Right atrium auricular region (tissue), 2 donors: ENCODE results near the gene OR14J1. TPM values are rescaled to one million over a fixed set of nuclear protein-coding genes. Genes with fewer than 3 reads are reported as not detected.

ENCODE experiments used
- DNase-seq: peaks from one replicate; pipeline ENCODE4 v3.0.0-alpha.2; 2019; ENCODE audit warnings: low spot score
- H3K27ac ChIP-seq, 2 donors: fragments of 200-600 bp; sonication (generic); 1 replicate in 1 of 2; 2 replicates in 1 of 2; pipeline ENCODE4 v1.5.1; 2016 to 2019
- H3K27me3 ChIP-seq, 2 donors: fragments of 200-600 bp; sonication (generic); one replicate each; pipeline versions ENCODE4 v1.5.1 to v1.6.0; 2017 to 2019
- H3K36me3 ChIP-seq: fragments of 200-600 bp; sonication (generic); one replicate; pipeline ENCODE4 v1.5.1; 2016
- H3K4me1 ChIP-seq, 2 donors: fragments of 200-600 bp; sonication (generic); one replicate each; pipeline versions ENCODE4 v1.5.1 to v1.6.0; 2017 to 2019
- H3K4me3 ChIP-seq, 2 donors: fragments of 200-600 bp; sonication (generic); 1 replicate in 1 of 2; 2 replicates in 1 of 2; pipeline ENCODE4 v1.5.1; 2017 to 2019; ENCODE audit warnings: mild to moderate bottlenecking in 1 of 2, moderate library complexity in 1 of 2
- H3K9me3 ChIP-seq, 2 donors: fragments of 200-600 bp; sonication (generic); one replicate each; pipeline ENCODE4 v1.5.1; 2019
- CTCF ChIP-seq, 2 donors: fragments of 200-600 bp; sonication (generic); IDR thresholded peaks; one replicate each; pipeline ENCODE4 v1.5.1; 2019; ENCODE audit warnings: antibody characterized with exemption in 2 of 2
- total RNA-seq, 2 donors: library from RNA; depleted of rRNA; stranded (reverse); fragments of >200 nt; gene quantifications; one replicate each; pipeline ENCODE4 v1.1.0, GENCODE V29; 2016

Gene OR14J1
- not detected for total RNA-seq

- H3K27me3 ChIP-seq = no peaks in the 10 kb centered on the region
- no peak for DNase-seq
- H3K27ac ChIP-seq = no peak within 1 kb of the TSS
- no peak for TF ChIP-seq CTCF (IDR thresholded peaks at IDR 0.05)
- H3K4me3 ChIP-seq = no peak within 1 kb of the TSS
- no peaks in the 10 kb centered on the region for H3K36me3 ChIP-seq
- H3K4me1 ChIP-seq = no peaks in the 10 kb centered on the region
- no peaks in the 10 kb centered on the region for H3K9me3 ChIP-seq
Observed at GRCh38 chr6:29301316-29301715, at the start of gene OR14J1. OR14J1 (plus strand) TSS chr6:29301701; CDS start chr6:29306690, 4,989 bp downstream.

- H3K9me3 ChIP-seq = peaks cover 0 to 12% of the 10 kb centered on the region in 2 donors
- H3K36me3 ChIP-seq = no peaks in the 10 kb centered on the region
- no peak overlapping the region for H3K4me3 ChIP-seq
- DNase-seq = no peak
- H3K27ac ChIP-seq = no peak overlapping the region
- H3K4me1 ChIP-seq = no peaks in the 10 kb centered on the region
- no peaks in the 10 kb centered on the region for H3K27me3 ChIP-seq
- TF ChIP-seq CTCF (IDR thresholded peaks at IDR 0.05) = no peak
Observed at GRCh38 chr6:29251736-29252135, 49.8 kb upstream of the OR14J1 start.

- no peak overlapping the region for H3K27ac ChIP-seq
- no peaks in the 10 kb centered on the region for H3K27me3 ChIP-seq
- TF ChIP-seq CTCF (IDR thresholded peaks at IDR 0.05) = no peak
- no peak for DNase-seq
- H3K9me3 ChIP-seq = peaks cover 0 to 12% of the 10 kb centered on the region in 2 donors
- no peak overlapping the region for H3K4me3 ChIP-seq
- H3K4me1 ChIP-seq = no peaks in the 10 kb centered on the region
- no peaks in the 10 kb centered on the region for H3K36me3 ChIP-seq
Observed at GRCh38 chr6:29255530-29255929, 46.0 kb upstream of the OR14J1 start.

GRCh38 chr6:29259721-29260120 lies 41.8 kb upstream of the OR14J1 start:
- TF ChIP-seq CTCF (IDR thresholded peaks at IDR 0.05) = no peak
- Histone ChIP-seq H3K9me3 (peaks cover 0 to 12% of the 10 kb centered on the region in 2 donors), H3K27ac (no peak overlapping the region), H3K4me3 (no peak overlapping the region), H3K27me3 (no peaks in the 10 kb centered on the region), H3K36me3 (no peaks in the 10 kb centered on the region), H3K4me1 (no peaks in the 10 kb centered on the region)
- no peak for DNase-seq

- no peak overlapping the region for H3K4me3 ChIP-seq
- H3K27me3 ChIP-seq = no peaks in the 10 kb centered on the region
- H3K27ac ChIP-seq = no peak overlapping the region
- no peak for DNase-seq
- no peaks in the 10 kb centered on the region for H3K9me3 ChIP-seq
- H3K4me1 ChIP-seq = no peaks in the 10 kb centered on the region
- H3K36me3 ChIP-seq = no peaks in the 10 kb centered on the region
- no peak for TF ChIP-seq CTCF (IDR thresholded peaks at IDR 0.05)
Observed at GRCh38 chr6:29263001-29263400, 38.5 kb upstream of the OR14J1 start.

- Histone ChIP-seq H3K27ac (no peak overlapping the region), H3K4me1 (no peaks in the 10 kb centered on the region), H3K4me3 (no peak overlapping the region), H3K27me3 (no peaks in the 10 kb centered on the region), H3K36me3 (no peaks in the 10 kb centered on the region), H3K9me3 (no peaks in the 10 kb centered on the region)
- DNase-seq = no peak
- no peak for TF ChIP-seq CTCF (IDR thresholded peaks at IDR 0.05)
Observed at GRCh38 chr6:29294499-29294914, 7.0 kb upstream of the OR14J1 start.
